ENCODE data around the gene SYK.

DNA sequence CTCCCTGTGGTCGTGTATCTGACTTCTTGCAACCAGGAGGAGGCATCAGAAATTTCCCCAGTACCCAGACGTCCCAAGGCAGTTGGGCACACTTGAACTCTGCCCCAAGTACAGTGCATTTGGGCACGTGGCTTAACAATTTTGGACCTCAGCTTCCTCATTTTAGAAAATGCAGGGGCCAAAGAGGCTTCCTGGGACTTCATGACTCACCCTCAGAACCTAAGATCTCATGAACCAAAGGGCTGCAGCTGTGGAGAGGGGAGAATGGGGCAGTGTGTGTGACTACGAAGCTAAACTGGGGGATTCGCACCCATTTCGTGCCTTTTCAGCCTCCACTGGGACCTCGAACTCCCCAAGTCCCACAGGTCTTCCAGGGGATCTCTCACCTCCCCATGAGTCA is 59.2 kb downstream of the SYK start:
- TF ChIP-seq, protein P1, sequence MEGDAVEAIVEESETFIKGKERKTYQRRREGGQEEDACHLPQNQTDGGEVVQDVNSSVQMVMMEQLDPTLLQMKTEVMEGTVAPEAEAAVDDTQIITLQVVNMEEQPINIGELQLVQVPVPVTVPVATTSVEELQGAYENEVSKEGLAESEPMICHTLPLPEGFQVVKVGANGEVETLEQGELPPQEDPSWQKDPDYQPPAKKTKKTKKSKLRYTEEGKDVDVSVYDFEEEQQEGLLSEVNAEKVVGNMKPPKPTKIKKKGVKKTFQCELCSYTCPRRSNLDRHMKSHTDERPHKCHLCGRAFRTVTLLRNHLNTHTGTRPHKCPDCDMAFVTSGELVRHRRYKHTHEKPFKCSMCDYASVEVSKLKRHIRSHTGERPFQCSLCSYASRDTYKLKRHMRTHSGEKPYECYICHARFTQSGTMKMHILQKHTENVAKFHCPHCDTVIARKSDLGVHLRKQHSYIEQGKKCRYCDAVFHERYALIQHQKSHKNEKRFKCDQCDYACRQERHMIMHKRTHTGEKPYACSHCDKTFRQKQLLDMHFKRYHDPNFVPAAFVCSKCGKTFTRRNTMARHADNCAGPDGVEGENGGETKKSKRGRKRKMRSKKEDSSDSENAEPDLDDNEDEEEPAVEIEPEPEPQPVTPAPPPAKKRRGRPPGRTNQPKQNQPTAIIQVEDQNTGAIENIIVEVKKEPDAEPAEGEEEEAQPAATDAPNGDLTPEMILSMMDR (IDR thresholded peaks at IDR 0.05): no peak
- no peak for TF ChIP-seq POLR2A (IDR thresholded peaks at IDR 0.05)
